NCI-H146 (cell line): ENCODE measurements around the gene FAM13A.

Experiments
- DNase-seq: peaks from one replicate; lab custom pipeline; 2025; lab: John Stamatoyannopoulos, UW

FAM13A gene

DNA sequence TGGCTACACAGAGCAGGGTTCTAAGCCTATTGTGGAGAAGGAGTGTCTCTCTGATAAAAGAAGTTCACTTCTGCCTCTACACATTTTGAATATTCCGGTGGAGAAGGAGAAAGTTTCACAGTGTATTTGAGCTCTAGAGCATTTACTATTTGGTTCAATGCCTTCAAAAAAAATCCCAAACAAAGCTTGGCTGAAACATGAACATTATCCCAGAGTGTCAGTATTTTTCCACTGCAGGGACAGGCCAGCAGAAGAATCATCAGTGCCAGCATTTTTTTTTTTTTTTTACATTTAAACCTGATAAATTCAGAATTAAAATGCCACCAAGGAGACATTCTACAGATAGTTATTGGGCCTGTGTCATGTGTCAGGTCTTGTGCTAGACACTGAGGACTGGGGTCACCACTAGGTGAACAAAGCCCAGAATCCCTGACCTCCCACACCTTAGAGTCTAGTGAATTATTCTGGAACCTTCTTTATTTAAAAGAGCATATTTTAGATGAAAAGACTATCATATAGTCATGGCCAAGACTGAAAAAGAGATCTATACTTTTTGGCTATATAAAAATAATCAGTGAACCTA lies 311.3 kb downstream of the FAM13A start:
- DNase-seq = no peak

DNA sequence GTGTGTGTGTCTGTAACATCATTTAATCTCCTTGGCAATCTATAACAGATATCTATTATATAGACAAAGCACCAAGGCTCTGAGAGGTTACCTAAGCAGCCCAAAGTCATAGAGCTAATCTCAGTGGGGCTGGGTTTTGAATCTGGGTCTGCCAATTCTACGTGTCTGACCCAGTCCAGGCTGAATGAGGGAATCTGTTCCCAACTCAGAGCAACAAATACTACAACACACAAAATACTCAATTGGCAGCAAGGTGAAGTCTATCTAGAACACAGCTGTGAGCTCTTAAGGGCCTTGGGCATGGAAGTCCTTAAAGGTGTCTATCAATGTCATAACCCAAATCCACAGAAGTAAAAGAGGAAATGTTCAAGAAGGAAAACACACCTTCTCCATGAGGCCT lies 311.8 kb downstream of the FAM13A start:
- no peak for DNase-seq

DNA sequence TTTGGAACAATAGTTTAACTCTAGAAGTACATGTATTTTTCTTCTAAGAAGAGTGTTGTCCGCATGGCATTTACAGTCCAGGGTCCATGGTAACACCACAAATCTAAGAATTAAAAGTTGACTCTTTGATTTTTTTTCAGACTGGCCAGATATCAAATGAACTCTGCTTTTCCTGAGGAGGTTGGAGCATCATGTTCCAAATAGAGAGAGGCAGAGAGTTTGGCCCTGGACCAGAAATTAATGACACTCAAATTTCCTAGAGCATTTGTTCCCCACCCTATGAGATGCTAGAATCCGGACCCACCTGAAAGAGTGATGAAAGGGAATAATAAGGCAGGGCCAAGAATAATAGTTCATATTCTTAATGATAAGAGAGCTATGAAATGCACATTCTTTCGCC lies 312.4 kb downstream of the FAM13A start:
- no peak for DNase-seq

DNA sequence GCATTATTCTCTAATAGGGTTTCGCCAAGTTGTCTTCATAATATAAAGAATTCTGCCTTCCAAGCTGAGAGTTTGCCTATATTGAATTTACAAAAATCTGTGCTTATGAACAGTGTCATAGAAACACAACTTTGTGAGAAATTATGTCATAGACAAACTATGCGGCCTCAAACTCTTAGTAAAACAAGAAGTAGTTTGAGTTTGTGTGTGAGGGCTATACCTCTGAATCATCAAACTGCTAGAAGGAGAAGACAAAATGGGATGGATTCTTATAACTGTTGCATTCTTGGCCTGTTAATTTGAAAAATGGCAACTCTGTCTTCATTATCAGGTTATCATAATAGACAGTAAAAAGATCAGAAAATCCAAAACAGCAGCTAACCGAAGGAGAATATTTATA lies 313.3 kb downstream of the FAM13A start:
- DNase-seq = no peak

DNA sequence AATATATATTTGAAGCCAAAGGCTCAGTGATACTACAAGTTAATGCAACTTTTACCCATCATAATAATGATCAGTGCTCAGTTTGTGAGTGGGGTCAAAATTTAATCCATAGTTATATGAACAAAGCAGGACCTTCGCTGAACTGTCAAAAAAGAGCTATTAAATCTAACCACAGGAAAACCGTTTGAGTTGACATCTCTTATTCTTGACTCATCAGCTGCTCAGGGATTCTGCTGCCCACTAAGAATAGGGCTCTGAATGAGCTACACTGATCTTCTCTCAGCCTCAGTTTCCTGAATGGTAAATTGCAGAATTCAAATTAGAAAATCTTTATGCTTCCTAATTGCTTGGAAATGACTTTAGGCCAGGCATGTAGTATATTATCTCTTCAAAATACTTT lies 314.4 kb downstream of the FAM13A start:
- DNase-seq = no peak

DNA sequence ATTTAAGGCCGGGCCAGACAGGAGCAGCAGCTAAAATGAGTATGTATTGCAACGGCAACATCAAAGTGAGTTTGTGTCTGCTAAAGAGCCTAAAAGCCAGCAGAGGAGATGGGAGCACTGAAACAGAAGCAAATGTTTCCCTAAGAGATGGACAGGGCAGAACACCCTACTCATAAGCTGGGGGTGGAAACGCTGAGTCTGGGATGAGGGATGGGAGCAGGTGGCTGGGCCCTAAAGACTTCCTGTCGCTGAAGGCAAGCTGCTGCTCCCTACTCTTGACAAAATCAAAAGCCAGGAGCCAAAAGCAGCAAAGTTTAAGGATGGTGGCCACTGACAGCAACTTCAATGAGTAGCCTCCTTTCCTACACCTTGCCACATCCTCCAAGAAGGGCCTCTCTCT lies 318.8 kb downstream of the FAM13A start:
- no peak for DNase-seq

DNA sequence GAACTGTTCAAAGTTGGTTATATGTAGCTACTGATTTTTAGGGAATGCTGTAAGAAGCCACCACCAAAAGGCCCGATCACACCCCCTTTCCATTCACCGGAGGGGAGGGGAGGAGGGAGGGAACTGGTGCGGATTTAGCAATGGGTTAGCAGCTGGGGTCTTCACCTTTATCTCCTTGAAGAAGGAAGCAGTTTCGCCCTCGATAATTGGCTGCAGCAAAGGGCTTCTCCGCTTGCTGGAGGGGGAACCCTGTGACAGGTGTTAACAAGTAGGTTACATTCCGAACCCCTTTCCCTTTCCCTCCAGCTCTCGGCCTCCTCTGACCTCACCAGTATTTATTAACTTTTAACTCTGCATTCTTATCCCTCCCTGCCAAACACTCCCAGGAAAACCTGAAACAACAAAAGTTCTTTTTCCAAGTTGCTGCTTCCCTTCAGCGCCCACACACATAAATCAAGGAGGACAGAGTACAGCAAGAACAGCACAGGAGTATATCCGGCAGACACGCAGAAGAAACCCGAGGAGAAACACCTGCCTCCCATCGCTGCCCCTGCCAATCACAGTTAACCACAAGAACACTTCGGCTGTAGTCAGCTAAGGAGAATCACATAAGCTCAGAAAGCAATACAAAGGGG lies 319.6 kb downstream of the FAM13A start:
- DNase-seq = peak; percentile 1

DNA sequence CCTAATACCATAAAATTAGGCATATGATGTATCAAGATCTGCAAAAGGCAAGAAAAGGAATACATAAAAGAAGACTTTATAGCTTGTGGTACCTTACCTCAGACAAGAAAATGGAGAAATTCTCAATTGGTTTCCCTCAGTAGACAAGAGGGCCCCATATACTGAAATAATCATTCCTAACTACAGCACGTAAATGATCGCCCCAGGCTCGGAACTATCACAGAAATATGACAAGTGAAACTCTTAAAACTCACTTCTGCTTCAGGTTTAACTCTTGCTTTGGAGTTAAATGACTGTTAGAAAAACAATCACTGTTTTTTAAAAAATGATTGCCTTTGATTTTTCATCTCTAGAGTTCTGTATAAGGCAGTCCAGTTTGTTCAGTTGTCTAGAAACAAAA lies 320.7 kb downstream of the FAM13A start:
- no peak for DNase-seq

DNA sequence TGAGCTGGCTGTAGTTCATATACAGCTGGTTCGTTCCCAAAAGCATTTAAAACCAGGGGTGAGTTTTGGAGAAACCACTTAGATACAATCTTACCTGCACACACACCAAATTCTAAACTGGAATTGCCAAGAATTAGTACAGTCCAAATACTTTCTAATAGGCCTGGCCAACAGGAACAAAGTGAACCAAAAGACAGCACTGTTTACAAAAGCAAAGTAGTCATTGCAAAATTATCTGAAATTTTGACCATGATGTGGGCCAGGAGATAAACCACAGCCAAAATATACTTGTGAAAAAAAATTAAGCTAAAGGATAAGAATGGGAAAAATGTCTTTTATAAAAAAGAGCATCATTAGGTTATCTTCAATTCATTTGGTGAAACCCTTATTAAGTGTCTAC lies 321.4 kb downstream of the FAM13A start:
- no peak for DNase-seq

DNA sequence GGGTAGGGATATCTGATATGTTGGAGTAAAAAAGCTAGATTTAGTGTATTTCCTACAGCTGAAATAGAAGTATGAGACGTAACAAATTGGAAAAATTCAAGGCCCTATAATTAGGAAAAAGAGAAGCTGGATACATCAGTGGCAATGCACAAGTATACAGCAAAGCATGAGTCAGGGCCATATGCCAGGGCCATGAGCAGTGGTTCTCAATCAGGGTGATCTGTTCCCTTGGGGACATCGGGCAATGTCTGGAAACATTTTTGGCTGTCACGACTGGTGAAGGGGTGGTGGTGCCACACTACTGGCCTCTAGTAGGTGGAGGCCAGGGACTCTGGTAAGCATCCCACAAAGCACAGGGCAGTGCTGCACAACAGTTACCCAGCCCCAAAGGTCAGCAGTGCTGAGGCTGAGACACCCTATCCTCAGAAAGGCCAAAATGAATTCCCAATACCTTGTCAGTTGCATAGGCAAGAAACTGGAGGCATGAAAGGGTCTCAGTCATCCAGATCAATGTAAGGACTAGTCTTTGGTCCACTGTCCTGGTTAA lies 322.5 kb downstream of the FAM13A start:
- no peak for DNase-seq

DNA sequence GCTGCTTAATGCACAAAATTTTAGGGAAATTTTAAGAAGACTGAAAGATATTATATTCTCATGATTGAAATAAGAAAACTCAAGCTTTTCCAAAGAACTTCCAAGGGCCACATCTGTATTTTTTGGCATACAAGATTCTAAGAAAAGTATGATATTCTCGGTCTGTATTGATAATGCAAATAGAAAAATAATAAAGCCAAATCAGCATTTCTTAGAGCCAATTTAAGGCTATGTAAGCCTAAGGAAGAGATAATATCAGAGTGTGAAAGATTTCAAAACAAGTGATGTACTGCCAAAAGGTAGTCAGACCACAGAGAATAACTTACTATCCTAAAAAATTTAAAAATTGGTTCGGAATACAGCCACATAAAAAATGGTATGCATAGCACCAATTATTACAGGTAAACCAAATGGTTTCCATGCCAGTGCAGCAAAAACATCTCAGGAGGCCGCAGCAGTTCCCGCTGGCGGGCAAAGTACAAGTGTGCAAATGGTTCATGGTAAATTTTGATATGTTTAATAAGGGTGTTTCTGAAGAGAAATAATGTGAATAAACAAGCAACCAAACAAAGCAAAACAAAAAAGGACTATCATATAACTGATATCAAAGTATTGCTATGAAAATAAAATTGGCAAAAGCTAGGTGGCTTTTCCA lies 324.1 kb downstream of the FAM13A start:
- DNase-seq = no peak

DNA sequence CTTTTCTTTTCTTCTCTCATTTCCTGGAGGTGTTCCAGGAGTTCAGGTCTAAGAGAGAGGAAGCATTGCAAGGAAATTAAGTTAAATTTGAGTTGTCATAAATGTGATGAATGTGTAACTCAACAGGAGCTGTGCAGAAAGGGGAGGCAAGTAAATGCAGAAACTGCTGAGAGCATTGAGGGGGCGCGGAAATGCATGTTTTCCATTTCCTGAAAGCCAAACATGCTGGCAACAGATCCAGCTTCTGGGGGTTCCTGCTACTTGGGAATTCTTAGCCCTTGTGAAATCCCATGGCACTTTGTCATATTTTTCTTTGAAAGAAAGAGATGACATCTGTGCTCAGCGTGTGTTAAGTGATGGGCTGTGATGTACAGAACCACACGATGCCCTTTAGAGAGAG lies 325.6 kb downstream of the FAM13A start:
- no peak for DNase-seq

DNA sequence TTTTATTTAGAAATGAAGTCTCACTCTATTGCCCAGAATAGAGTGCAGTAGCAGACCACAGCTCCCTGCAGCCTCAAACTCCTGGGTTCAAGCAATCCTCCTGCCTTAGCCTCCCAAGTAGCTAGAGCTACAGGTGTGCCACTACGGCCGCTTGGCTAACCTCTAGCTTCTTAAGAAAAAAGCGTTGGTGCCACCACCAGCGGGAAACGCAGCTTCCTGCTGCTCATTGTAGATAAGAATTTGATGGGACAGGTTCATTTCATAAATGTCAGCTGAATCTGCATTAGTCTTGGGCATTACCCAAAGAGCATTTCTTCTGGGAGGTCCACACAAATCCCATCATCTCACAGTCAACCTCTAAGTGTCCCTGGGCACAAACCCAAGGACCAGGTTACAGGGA lies 326.2 kb downstream of the FAM13A start:
- DNase-seq = no peak

DNA sequence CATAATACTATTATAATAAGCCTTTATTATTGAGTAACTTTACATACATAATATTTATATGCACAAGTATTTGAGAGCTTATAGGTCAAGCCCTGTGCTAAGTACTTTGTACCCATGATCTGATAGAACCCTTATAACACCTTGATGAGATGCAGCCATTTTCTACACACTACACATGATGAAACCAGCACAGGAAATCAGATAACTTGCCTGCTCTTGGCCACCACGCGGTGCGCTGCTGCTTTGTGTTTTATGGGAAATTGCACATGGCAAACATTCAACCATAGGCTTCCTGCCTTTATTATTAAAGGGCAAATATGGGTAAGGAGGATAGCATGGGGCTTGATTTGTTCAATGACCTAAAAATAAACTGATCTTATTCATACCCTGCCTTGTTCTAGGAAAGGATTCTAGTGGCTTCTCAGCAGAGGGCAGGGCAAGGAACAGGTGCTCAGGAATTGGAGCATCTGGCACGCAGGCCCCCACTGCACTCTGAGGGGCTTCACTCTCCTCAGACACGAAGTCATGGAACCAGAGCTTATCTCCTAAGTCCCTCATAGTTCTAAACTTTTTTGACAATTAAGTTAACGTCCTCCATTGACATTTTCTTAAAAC lies 327.7 kb downstream of the FAM13A start:
- DNase-seq = no peak

DNA sequence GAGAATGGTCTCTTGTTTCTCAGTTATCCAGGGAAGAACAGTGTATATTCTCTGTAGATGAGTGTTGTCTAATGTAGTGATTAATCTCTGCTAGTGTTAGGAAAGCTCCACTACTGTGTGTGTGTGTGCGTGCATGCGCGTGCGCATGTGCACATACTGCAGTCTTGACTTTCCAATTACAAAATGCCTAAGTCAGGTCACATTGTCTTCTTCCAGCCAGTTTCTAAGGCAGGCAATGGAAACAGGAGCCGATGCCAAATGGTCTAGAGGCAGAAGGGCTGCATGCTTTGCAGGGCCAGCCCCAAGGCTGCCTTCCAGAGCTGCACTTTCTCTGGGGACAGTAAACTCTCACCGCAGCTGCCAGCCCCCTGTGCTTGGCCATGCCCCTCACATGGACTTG lies 328.8 kb downstream of the FAM13A start:
- no peak for DNase-seq

DNA sequence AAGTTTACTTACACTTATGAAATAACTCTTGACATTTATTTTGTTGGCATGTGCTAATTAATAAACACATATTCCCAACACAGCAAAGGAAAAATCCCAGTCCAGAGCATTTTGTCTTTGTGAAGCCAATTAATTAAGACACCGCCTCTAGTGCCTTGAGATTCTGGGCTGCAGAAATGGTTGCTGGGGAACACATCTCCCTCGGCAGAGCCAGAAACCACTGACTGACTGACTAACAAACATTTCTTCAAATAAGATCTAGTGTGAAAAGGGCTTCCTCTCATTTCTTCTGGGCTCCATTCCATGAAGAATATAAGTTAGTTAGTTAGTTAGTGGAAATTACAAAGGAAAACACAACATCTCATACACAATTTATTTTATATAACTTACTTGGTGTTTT lies 331.0 kb downstream of the FAM13A start:
- no peak for DNase-seq

DNA sequence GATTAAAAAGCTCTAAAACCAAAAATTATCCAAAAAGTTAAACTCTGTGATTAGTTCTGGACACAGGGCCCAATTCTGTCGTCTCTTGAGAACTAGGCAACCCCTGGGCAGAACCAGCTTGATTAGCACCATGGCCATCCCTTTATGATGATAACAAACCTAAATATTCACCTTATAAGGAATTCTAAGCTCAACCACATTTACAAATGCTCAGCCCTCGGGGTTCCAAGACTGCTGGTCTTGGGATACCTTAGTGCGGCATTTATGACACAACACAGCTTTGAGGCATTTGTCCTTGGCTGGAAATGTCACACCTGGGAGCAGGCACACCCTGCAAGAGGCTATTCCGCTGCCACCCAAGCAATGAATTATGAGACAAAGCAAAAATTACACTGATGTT lies 331.8 kb downstream of the FAM13A start:
- DNase-seq = no peak

DNA sequence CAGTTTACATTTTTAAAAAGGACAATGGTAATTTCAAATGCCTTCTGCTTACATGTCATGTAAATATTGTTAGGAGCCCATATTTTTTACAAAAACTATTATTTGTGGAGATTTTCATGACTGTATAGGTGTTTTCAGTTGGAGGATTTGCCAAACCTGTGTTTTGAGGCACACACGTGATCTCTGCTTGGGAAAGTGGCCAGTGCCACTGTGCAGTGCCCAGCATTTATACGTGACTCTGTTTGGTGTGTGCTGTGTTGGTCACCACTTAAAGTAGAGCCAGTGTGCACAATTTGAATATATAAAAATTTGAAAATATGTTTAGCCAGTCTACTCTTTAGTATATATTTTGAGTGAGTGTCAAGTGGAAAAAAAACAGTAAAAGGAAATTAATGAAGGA lies 332.6 kb downstream of the FAM13A start:
- DNase-seq = no peak

DNA sequence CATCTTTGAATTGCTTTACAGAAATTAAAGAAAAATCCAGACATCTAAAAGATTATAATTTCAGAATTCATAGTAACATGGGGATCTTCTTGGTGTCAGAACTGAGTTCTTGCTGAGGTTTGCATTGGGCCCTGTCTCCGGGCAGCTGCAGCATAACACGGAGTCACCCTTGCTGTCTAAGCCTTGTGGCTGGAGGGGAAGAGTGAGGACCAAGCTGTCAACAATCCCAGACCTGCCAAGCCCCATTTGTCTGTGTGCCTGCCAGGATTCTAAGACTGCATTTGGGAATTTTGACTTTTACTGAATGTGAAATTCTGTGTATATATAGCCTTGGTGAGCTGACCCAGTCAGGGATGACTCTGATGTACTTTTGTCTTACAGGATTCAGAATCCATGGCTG lies 334.2 kb downstream of the FAM13A start:
- no peak for DNase-seq

DNA sequence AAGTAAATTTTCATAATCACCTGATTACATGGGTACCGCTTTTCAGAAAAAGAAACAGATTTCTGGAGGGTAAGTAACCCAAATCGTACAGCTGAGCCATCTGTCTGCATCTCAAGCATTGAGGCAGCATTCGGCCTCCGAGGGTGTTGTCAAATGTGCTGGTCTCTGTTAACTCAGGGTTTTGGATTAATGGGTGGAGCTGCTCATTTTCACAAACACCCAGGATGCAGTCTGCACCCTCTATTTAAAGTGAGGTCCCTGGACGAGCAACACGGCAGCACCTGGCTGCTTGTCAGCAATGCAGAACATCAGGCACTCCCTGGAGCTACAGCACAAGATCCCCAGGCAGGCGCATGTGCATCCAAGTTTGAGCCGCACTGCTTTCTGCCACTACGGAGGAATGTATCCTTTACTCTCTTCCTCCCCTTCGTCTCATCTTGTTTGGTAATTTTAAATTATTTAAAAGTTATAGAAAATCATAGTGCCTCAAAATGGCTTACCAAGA lies 334.7 kb downstream of the FAM13A start:
- no peak for DNase-seq

DNA sequence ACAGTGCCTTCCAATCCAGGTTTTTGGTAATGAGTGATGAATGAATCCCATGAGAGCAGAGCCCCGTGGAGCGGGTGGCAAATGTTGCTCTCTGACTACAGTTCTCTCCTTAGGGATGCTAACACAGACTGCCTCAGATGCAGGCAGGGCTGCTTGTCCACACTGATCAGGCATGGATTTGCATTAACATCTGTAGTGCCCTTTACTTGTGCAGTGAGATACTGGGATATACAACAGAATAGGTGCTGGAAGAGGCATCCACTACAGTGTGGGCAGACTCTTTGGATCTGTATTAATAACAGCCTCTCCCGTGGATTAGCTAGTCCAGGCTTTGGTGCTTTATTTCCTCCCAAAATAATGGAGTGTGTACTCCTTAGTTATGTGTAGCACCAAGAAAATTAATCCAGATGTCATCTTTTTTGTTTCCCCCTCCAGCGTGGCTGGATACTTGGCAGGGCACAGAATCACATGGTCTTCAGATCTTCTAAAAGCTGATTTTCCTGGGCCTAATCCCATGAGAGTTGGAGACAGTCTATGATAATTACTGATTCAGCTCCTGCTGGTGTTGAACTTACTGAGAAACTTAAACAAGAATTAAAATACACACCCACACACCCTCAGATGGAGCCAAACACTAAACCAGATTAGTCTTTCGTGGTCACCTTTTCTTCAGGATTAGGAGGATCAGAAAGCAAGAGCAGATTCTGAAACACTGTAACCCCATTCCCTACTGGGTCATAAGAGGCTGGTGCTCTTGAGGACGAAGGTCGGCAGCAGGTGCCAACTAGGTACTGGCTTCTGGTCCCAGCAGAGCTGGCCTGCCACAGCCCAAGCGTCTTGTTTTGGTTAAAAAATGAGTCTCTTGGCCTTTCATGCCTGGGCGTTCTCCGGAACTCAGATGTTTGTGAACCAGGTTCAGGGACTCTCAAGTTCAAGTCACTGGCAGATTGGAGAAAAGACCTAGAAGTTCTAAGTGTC lies 336.2 kb downstream of the FAM13A start:
- DNase-seq = no peak

DNA sequence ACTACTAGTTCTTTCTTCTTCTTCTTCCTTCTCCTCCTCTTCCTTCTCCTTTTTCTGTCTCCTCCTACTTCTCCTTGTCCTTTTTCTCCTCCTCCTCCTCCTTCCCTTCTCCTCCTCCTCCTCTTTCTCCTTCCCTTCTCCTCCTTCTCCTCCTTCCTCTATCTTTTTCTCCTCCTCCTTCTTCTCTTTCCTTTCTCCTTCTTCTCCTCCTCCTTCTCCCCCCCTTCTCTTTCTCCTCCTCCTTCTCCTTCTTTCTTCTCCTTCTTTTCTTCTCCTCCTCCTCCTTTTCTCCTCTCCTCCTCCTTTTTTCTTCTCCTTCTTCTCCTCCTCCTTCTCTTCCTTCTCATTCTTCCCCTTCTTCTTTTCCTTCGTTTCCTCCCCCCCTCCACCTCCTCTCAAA lies 337.6 kb downstream of the FAM13A start:
- DNase-seq = no peak
